Peyer's patch (tissue), 4 donors: ENCODE measurements around the gene BPIFA1.

ENCODE experiments used
- POLR2A ChIP-seq, 2 donors: fragments of 450-650 bp; IDR thresholded peaks; one replicate each; pipeline ENCODE4 v1.5.1; 2017; ENCODE audit warnings: antibody characterized with exemption in 2 of 2, mild to moderate bottlenecking in 2 of 2, moderate library complexity in 2 of 2
- TF ChIP-seq, protein P1 (sequence below), 6 experiments: fragments of 450-650 bp in 4 of 6; fragments of 200-600 bp in 2 of 6; sonication (generic) in 1 of 6; IDR thresholded peaks; one replicate each; pipeline ENCODE4 v1.5.1; 2017 to 2019; ENCODE audit warnings: antibody characterized with exemption in 6 of 6, mild to moderate bottlenecking in 3 of 6, moderate library complexity in 1 of 6

- TF ChIP-seq, protein P1, sequence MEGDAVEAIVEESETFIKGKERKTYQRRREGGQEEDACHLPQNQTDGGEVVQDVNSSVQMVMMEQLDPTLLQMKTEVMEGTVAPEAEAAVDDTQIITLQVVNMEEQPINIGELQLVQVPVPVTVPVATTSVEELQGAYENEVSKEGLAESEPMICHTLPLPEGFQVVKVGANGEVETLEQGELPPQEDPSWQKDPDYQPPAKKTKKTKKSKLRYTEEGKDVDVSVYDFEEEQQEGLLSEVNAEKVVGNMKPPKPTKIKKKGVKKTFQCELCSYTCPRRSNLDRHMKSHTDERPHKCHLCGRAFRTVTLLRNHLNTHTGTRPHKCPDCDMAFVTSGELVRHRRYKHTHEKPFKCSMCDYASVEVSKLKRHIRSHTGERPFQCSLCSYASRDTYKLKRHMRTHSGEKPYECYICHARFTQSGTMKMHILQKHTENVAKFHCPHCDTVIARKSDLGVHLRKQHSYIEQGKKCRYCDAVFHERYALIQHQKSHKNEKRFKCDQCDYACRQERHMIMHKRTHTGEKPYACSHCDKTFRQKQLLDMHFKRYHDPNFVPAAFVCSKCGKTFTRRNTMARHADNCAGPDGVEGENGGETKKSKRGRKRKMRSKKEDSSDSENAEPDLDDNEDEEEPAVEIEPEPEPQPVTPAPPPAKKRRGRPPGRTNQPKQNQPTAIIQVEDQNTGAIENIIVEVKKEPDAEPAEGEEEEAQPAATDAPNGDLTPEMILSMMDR (IDR thresholded peaks at IDR 0.05): no peak
- no peak for TF ChIP-seq POLR2A (IDR thresholded peaks at IDR 0.05)
These were observed 6.7 kb downstream of the BPIFA1 start for GRCh38 chr20:33242319-33243100.
